WTC11 (cell line): ENCODE data around the gene KCNE3. TPM values are rescaled to one million over a fixed set of nuclear protein-coding genes. Genes with fewer than 3 reads are reported as not detected.

Source experiments
- ATAC-seq: fragments of 200-7000 bp; cut with Tn5 transposase; 2 replicates; pipeline ENCODE4 v1.10.0; 2021; ENCODE audit warnings: mild to moderate bottlenecking, moderate library complexity
- CTCF ChIA-PET: fragments of 300-600 bp; sonication (Branson Sonifier 250); formaldehyde crosslinking; loops from one replicate; lab custom pipeline; 2021; ENCODE audit warnings: antibody characterized with exemption; lab: Charles Lee
- POLR2A ChIA-PET: fragments of 350-600 bp; sonication (Branson Sonifier 250); formaldehyde crosslinking; loops from one replicate; lab custom pipeline; 2021; ENCODE audit warnings: antibody characterized with exemption; lab: Charles Lee
- DNase-seq: peaks from one replicate; pipeline ENCODE4 v3.0.0; 2021; ENCODE audit warnings: low spot score
- H3K27ac Mint-ChIP-seq: 2 replicates; pipeline ENCODE4 v1.8.0; 2021; ENCODE audit warnings: mixed read lengths
- H3K27me3 Mint-ChIP-seq: 2 replicates; pipeline ENCODE4 v1.8.0; 2021; ENCODE audit warnings: low read depth, mild to moderate bottlenecking, moderate library complexity, mixed read lengths
- H3K36me3 Mint-ChIP-seq: 2 replicates; pipeline ENCODE4 v1.8.0; 2021; ENCODE audit warnings: mixed read lengths
- H3K4me1 Mint-ChIP-seq: 2 replicates; pipeline ENCODE4 v1.8.0; 2022; ENCODE audit warnings: mixed read lengths
- H3K4me3 Mint-ChIP-seq: 2 replicates; pipeline ENCODE4 v1.8.0; 2021; ENCODE audit warnings: mild to moderate bottlenecking, moderate library complexity, mixed read lengths
- H3K9me3 Mint-ChIP-seq: 2 replicates; pipeline ENCODE4 v1.8.0; 2021; ENCODE audit warnings: mixed read lengths
- GABPB1 ChIP-seq: sonication (generic); formaldehyde crosslinking; IDR thresholded peaks from 2 replicates; pipeline ENCODE4 v1.8.1; 2023; ENCODE audit warnings: mild to moderate bottlenecking, missing genetic modification reagents
- GRHL2 ChIP-seq: fragments of 250-450 bp; sonication (Bioruptor Pico); IDR thresholded peaks from 2 replicates; pipeline ENCODE4 v1.8.0; 2022; ENCODE audit warnings: mild to moderate bottlenecking, moderate library complexity; ENCODE audit not compliant: insufficient replicate concordance, severe bottlenecking
- TP53 ChIP-seq: sonication (generic); formaldehyde crosslinking; IDR thresholded peaks from 2 replicates; pipeline ENCODE4 v1.8.1; 2023; ENCODE audit warnings: mild to moderate bottlenecking, missing genetic modification reagents
- total RNA-seq: library from RNA; stranded (reverse); gene quantifications from 3 replicates; pipeline ENCODE4 v1.2.3, GENCODE V29; 2021
- TF ChIP-seq, protein P1 (sequence below): sonication (generic); formaldehyde crosslinking; IDR thresholded peaks from 2 replicates; pipeline ENCODE4 v1.8.0; 2022; ENCODE audit warnings: mild to moderate bottlenecking, missing genetic modification reagents

Gene KCNE3
- total RNA-seq, 1 experiment from 2014 or later: 1.9 TPM

DNA sequence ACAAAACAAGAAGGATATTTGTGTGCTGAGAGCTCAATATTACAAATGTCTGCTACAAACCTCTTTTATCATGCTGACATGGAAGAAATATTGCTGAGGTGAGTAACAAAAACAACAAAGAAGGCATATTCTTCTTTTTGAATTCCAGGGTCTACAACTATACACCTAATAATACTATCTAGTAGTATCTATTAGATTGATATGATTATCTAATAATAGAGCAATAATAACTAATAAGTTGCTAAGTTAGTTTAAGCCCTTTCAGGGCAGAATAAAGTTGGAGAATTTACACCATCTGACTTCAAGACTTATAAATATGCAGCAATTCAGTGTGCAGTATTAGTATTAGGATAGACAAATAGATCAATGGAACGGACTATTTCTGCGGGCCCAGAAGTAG lies 57.7 kb downstream of the KCNE3 start:
- Mint-ChIP-seq H3K36me3 (no peaks in the 10 kb centered on the region), H3K4me3 (no peak overlapping the region), H3K9me3 (no peaks in the 10 kb centered on the region), H3K27ac (no peak overlapping the region), H3K27me3 (no peaks in the 10 kb centered on the region), H3K4me1 (peaks cover 6% of the 10 kb centered on the region)
- ATAC-seq (no peak), DNase-seq (no peak)
- CTCF ChIA-PET: interaction anchor here (1.8 kb wide), 1 partner anchor 40 kb away, joined by 4 read pairs; no protein-coding TSS in a partner anchor
- no peak for TF ChIP-seq TP53
- TF ChIP-seq GRHL2: no peak
- TF ChIP-seq, protein P1, sequence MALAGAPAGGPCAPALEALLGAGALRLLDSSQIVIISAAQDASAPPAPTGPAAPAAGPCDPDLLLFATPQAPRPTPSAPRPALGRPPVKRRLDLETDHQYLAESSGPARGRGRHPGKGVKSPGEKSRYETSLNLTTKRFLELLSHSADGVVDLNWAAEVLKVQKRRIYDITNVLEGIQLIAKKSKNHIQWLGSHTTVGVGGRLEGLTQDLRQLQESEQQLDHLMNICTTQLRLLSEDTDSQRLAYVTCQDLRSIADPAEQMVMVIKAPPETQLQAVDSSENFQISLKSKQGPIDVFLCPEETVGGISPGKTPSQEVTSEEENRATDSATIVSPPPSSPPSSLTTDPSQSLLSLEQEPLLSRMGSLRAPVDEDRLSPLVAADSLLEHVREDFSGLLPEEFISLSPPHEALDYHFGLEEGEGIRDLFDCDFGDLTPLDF: no peak
- no peak for TF ChIP-seq GABPB1 (CRISPR knock-in tag)
- POLR2A ChIA-PET: no interaction called here

Other genes starting within 250 kb of the KCNE3 start
- 0.13 to 0.14 TPM in 2 of 3 replicates, not detected in the other for gene P4HA3, start 155.9 kb downstream of the KCNE3 start, total RNA-seq
- gene PGM2L1, start 69.1 kb downstream of the KCNE3 start, total RNA-seq: 23.1 to 34.1 TPM (median 24.8 TPM) in 3 replicates
- 9.3 to 9.6 TPM (median 9.5 TPM) in 3 replicates for gene LIPT2, start 26.2 kb upstream of the KCNE3 start, total RNA-seq
- 21.9 to 24.1 TPM (median 23.4 TPM) in 3 replicates for gene POLD3, start 125.0 kb upstream of the KCNE3 start, total RNA-seq